NCI-H2227 (cell line): ENCODE measurements around the gene SLC6A20.

Experiments used
- DNase-seq: peaks from one replicate; lab custom pipeline; 2025; ENCODE audit not compliant: unreplicated experiment; lab: John Stamatoyannopoulos, UW

The SLC6A20 gene

DNA sequence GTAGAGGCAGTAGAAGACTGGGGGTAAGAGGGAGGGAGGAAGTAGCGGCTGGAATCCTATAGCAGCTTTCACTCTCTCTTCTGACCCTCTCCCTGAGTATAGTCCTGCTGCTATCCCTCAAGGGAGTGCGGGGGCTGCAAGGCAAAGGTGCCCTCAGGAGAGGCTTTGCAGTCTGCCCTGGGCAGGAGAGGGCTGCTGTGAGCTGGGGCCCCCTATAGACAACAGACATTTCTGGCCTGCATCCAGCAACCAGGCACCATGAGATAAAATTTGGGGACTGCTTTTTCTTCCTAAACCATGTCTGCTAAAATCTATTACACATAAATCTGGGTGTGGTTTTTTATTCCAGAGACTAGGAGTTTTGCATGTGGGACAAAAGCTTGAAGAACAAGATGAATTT is 59.1 kb downstream of the SLC6A20 start:
- DNase-seq, result no peak

DNA sequence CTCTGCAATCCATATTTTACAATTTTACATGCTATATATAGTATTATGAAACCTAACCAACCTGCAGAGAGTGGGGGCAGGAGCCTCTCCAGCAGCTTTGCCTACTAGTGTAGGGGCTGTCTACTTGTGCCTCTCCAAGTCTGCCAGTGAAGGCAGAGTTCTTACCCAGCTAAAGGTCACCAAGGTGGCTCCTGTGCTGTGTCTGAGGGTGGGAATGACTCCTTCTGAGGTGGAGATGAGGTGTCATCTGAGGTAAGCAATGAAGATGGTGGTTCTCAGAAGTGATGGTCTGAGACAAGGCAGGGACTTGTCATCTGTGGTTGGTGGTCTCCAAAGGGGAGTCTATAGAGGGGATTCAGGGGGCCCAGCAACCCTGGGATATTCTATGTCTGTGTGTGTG is 59.6 kb downstream of the SLC6A20 start:
- DNase-seq, result no peak

DNA sequence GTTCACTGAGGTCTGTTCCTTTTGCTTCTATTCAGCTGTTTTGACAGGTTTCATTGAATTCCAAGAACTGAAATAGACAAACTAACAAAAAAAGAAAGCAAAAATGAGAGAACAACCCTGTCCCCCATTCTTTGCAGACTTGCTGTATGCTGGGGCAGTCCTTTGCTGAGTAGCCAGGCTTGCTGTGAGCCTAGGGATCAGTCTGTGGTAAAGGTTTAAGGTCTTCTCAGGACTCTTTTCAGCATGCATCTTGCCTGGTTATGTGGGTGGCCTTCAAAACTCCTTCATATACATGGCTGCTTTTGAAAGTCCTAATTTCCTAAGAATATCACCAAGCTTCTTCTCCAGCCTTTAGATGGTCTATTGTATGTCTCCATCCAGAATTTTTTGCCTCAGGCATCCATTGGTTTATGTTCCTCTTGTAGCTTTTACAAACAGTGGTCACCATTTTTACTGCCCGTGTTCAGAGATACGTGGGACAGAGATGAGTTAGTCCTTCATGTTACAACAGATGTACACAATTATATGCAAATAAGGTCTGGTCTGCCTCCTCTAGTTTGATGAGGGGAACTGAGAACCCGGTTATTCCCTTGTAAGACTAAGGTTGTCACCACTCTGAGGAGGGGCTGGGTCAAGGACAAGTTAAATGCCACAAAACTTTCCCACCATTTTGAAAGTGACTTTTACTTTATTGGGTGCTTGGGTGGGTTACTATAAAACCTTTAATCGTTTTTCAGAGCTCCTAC is 65.8 kb downstream of the SLC6A20 start:
- no peak for DNase-seq

DNA sequence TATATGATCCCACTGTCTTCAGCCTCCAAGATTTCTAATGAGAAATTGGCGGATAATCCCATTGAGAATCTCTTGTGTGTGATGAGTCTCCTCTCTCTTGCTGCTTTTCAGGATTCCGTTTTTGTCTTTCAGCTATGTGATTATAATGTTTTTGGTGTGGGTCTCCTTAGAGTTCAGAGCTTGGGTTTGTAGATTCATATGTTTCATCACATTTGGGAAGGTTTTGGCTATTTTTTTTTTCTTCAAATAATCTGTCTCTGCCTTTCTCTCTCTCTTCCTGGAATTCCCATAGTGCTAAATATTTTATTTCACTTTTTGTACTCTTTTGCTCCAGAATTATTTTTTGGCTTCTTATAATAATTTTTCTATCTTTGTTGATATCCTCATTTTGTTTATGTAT is 66.7 kb downstream of the SLC6A20 start:
- no peak for DNase-seq

DNA sequence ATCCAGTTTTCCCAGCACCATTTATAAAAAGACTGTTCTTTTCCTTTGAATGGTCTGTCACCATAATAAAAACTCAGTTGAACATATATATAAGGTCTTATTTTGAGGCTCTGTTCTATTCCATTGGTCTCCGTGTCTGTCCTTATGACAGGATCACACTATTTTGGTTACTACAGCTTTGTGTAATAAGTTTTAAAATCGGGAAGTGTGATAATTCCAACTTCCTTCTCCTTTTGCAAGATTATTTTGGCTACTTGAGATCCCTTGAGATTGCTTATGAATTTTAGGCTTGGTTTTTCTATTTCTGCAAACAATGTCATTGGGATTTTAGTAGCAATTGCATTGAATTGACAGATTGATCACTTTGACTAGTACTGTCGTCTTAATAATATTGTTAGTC is 71.4 kb downstream of the SLC6A20 start:
- DNase-seq, result no peak

DNA sequence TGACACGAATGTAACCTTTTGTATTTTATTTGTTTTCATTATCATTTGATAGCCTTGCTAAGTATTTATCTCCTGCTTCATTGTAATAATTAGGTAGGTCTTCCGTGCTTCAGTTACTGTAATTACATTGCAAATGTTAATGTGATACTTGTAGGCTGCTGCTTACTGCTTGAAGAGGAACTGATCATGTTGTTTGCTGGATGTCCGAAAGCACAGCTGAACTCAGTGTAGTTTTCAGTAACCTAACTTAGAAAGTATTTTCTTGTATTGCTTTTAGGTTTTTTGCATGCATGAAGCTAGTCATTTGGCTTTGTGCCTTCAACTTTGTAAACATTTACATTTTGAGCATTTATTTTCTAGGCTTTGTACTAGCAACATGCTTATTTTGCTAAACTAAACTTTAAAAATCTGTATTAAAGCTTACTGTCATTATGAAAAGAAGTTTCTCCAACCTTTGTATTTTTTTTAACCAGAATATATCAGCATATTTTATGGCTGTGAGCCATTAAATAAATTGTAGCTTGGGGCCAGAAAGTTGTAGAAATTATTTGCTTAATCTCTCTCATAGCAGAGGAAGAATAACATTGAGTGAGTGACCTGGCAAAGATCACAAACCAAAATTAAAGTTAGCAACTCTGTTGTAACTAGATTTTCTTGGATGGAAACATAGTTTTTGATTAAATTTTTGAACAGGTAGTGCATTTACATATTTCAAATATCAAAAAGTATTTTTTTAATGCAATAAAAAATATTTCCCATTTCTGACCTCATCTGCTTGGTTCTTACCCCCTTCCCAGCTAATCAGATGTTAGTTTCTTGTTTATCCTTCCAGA is 76.5 kb downstream of the SLC6A20 start:
- no peak for DNase-seq

DNA sequence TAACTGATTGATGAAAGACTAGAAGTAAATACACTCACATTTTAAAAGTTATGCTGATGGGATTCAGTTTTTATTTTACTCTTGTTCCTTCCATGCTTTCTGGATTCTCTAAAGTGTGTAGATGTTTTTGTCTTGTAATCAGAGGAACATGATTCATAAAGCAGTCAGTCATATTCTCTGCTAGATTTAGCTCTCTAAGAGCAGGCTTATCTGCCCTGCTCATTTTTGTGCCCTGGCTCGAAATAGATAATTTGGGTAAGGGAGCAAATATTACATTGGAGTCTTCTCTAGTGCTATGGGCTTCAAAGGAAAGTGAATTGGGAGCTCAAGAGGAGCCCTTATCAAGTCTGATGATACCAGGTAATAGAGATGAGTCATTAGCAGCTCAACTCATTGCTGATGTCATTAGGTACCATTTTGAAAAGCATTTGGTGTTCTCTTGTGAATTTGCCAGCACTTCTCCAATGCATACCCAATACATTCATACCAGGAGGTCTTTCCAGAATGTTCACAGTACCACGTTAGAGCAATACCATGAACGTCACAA is 79.5 kb downstream of the SLC6A20 start:
- DNase-seq, result no peak

DNA sequence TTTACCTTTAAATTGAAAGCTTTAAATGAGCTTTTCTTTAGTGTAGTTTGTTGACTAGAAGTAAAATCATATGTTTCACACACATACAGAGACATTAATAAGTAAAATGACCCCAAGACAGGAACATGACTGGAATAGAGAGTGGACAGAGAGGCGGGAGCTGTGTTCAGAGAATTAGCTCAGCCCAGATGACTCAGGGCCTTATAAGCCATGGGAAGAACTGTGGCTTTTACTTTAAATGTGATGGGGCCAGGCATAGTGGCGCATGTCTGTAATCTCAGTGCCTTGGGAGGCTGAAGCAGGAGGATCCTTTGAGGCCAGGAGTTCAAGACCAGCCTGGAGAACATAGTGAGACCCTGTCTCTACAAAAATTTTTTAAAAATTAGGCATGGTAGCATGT is 80.4 kb downstream of the SLC6A20 start:
- DNase-seq, result no peak

DNA sequence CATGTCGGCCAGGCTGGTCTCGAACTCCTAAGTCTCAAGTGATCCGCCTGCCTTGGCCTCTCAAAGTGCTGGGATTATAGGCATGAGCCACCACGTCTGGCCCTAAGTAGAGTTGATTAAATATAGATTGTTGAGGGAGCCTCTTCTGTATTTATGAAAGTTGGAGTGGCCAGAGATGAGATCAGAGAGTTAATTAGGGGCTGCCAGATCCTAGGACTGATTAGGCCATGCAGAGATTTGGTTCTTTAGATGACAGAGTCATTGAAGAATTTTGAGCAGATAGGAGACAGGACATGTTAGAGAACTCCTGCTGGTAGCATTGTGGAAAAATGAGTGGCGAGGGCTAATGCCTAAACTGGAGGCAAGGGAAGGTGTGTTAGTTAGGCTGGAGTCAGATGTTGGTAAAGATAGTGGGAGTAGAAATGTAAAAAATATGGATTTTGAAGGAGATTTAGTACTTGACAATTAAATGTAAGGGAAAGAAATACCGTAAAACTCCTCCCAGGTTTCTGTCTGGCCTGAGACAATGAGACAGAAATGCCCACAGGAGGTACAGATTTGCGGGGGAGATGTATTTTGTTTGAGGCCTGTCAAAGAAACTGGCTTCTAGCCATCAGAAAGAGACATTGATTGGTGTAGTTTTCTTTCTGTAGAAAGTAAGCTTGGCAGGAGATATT is 83.8 kb downstream of the SLC6A20 start:
- no peak for DNase-seq

DNA sequence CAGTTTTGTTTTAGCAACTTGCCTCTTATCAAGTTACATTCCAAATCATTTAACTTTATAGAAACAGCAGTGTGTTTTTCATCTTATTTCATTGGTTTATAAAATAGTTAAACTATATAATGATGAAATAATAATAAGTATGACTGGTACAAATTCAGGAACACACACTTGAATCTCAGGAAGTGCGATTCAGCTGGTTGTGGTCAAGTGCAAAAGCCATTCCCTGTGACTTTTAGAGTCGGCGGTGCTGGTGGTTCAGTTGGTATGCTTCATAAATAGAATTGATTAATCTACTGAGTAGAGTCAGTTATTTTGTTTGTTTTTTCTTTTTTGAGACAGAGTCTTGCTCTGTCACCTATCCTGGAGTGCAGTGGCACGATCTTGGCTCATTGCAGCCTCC is 84.4 kb downstream of the SLC6A20 start:
- no peak for DNase-seq

DNA sequence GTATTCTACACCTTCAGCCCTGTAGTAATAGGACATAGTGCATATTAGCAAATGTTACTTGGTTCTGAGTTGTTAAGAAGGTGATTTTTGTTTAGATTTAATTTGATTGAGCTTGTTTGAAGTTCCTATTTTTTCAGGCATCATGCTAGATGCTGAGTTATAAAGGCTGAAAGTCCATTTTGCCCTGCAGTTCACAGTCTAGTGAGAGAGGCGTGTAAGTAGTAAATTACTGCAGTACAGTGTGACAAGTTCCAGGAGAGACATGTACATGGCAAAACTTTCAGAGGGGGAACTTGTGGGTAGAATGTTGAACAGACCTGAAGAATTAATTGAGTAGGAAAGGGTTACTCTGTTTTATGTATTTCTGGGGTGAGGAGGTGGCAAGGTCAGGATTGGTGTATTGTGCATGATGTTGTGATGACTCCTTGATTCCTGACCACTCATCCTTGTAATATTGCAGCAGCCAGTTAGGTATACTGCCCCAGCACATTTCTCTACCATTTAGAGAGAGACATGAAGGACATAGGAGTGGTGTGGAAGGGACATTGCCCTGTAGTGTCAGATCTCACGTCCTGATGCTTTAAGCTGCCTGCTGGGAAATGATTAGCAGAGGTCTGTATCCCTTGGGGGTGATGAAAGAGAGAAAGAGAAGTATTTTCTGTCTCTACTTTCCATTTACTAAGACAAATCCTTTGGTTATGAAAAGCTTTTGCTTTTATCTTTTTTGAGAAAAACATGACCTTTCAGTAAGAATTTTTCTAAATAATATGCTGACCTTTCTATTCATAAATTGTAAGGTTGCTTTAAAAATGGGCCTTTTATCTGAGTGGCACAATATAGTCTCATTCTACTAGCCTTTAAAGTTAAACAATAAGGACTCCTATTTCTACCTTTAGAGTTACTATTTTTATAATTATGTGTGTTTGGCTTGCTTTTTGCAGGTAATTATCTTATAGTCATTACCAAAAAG is 90.2 kb downstream of the SLC6A20 start:
- no peak for DNase-seq
